Measurements from ENCODE around the gene ALCAM. TPM values are rescaled to one million over a fixed set of nuclear protein-coding genes. Genes with fewer than 3 reads are reported as not detected.

Gene ALCAM
- total and polyA plus RNA-seq, 2 of the 8 experiments (the other 6 are each of a cell fraction or from before 2014, with no cell fraction given) = 10.8 to 33.0 TPM

GRCh38 chr3:105373383-105373782, 6.7 kb downstream of the ALCAM start:
- no peak overlapping the region for H3K4me2 ChIP-seq (ENCODE audit: insufficient read depth in 1 of 2, low read depth in 2 of 2, low read length in 2 of 2)
- H3K79me1 ChIP-seq (ENCODE audit: low read depth, low read length) = no peaks in the 10 kb centered on the region
- no peak overlapping the region for H3K4me3 ChIP-seq (ENCODE audit: extremely low read depth in 1 of 4, insufficient read depth in 2 of 4, low read depth in 3 of 4, low read length in 4 of 4)
- no peak overlapping the region for H3K27ac ChIP-seq (ENCODE audit: low read depth, low read length)
- H2AFZ ChIP-seq (ENCODE audit: low read length) = no peak overlapping the region
- no peak overlapping the region for H4K8ac ChIP-seq (ENCODE audit: extremely low read depth, insufficient read depth, low read length)
- no peak overlapping the region for H2BK5ac ChIP-seq (ENCODE audit: low read depth, low read length)
- no peak overlapping the region for H3K23ac ChIP-seq (ENCODE audit: insufficient read length)
- H3K36me3 ChIP-seq (ENCODE audit: control insufficient read depth in 2 of 4, insufficient read depth in 4 of 4, low read length in 3 of 4) = no peaks in the 10 kb centered on the region
- H3K23me2 ChIP-seq (ENCODE audit: low read depth, low read length) = peaks cover 12% of the 10 kb centered on the region
- DNase-seq (ENCODE audit: low read depth in 1 of 2, low spot score in 2 of 2) (no peak), FAIRE-seq (no peak)
- ChIA-PET CTCF (ENCODE audit: partially characterized antibody) (no interaction called here), POLR2A (ENCODE audit: partially characterized antibody) (no interaction called here)
- no peak overlapping the region for H2BK20ac ChIP-seq (ENCODE audit: low read length)
- no peak overlapping the region for H3K9ac ChIP-seq (replicated peaks in 1 of 4; ENCODE audit: extremely low read depth in 1 of 4, low read depth in 3 of 4, low read length in 3 of 4)
- no peak overlapping the region for H3K18ac ChIP-seq (ENCODE audit: extremely low read depth, low read length)
- no peaks in the 10 kb centered on the region for H3K27me3 ChIP-seq (replicated peaks in 1 of 4; ENCODE audit: control insufficient read depth in 3 of 4, extremely low read depth in 1 of 4, insufficient read depth in 3 of 4, low read length in 3 of 4)
- H3K79me2 ChIP-seq (ENCODE audit: control insufficient read depth in 1 of 2, insufficient read depth in 2 of 2, low read length in 2 of 2) = peaks cover 2 to 94% of the 10 kb centered on the region in 2 experiments; a peak in 3 of 4 replicates
- no peak overlapping the region for H4K5ac ChIP-seq (ENCODE audit: insufficient read length, low read depth, low read length)
- H3K9me3 ChIP-seq (ENCODE audit: insufficient read depth in 2 of 2, low read depth in 1 of 2, low read length in 1 of 2) = no peaks in the 10 kb centered on the region
- peaks cover 0 to 2% (median 0%) of the 10 kb centered on the region in 4 experiments; a peak in 2 of 7 replicates for H3K4me1 ChIP-seq (replicated peaks in 1 of 4; ENCODE audit: control insufficient read depth in 3 of 4, insufficient read depth in 4 of 4, low read length in 3 of 4)
- no peak overlapping the region for H3K4ac ChIP-seq (replicated peaks; ENCODE audit: insufficient read length, low read depth, low read length)
- no peak for TF ChIP-seq CHD1 (IDR thresholded peaks at IDR 0.05; ENCODE audit: low read depth, low read length)
- no peak for TF ChIP-seq NRF1 (IDR thresholded peaks at IDR 0.05; ENCODE audit: low read depth, low read length)
- TF ChIP-seq TEAD4 (IDR thresholded peaks at IDR 0.05; ENCODE audit: low read depth, low read length) = no peak
- no peak for TF ChIP-seq HDAC6 (IDR thresholded peaks at IDR 0.05; ENCODE audit: low read depth, low read length)
- TF ChIP-seq SIN3A (conservative IDR thresholded peaks at IDR 0.05 in 1 of 2, IDR thresholded peaks at IDR 0.05 in 1 of 2; ENCODE audit: low read depth in 1 of 2, low read length in 2 of 2) = no peak
- no peak for TF ChIP-seq CEBPB (IDR thresholded peaks at IDR 0.05; ENCODE audit: low read depth, low read length)
- no peak for TF ChIP-seq EP300 (IDR thresholded peaks at IDR 0.05; ENCODE audit: borderline replicate concordance in 1 of 2, low read depth in 2 of 2, low read length in 2 of 2)
- no peak for TF ChIP-seq HDAC2 (IDR thresholded peaks at IDR 0.05; ENCODE audit: borderline replicate concordance in 1 of 2, low read depth in 2 of 2, low read length in 2 of 2)
- no peak for TF ChIP-seq JUND (IDR thresholded peaks at IDR 0.05; ENCODE audit: low read length)
- TF ChIP-seq, protein P1, sequence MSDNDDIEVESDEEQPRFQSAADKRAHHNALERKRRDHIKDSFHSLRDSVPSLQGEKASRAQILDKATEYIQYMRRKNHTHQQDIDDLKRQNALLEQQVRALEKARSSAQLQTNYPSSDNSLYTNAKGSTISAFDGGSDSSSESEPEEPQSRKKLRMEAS (IDR thresholded peaks at IDR 0.05) = no peak
- TF ChIP-seq KDM5A (IDR thresholded peaks at IDR 0.05; ENCODE audit: low read length) = no peak
- no peak overlapping the region for H2AK5ac ChIP-seq (ENCODE audit: low read depth, low read length)
- H2BK12ac ChIP-seq (ENCODE audit: low read depth, low read length) = no peak overlapping the region
- no peak overlapping the region for H2BK15ac ChIP-seq (ENCODE audit: low read length)
- H4K20me1 ChIP-seq (replicated peaks in 1 of 2; ENCODE audit: control insufficient read depth in 1 of 2, insufficient read depth in 2 of 2, low read length in 2 of 2) = peaks cover 0 to 2% of the 10 kb centered on the region in 2 experiments
- H3K56ac ChIP-seq (replicated peaks; ENCODE audit: insufficient read length, low read depth, low read length) = no peak overlapping the region
- no peak overlapping the region for H3K14ac ChIP-seq (ENCODE audit: insufficient read length)
- no peak overlapping the region for H2BK120ac ChIP-seq (replicated peaks; ENCODE audit: low read depth, low read length)
- no peak overlapping the region for H4K91ac ChIP-seq (replicated peaks; ENCODE audit: insufficient read length, low read length)

Measured in H1 (cell line).